ENCODE results near the gene EMSY. TPM values are rescaled to one million over a fixed set of nuclear protein-coding genes. Genes with fewer than 3 reads are reported as not detected.
"Not testable (repeated sequence)": the region's sequence is repeated elsewhere in the genome, so short reads cannot be mapped to it uniquely, and the experiment has no call there.

The EMSY gene
- total and polyA plus RNA-seq, 11 donors, result 5.8 to 37.6 (median 16.6) TPM

DNA sequence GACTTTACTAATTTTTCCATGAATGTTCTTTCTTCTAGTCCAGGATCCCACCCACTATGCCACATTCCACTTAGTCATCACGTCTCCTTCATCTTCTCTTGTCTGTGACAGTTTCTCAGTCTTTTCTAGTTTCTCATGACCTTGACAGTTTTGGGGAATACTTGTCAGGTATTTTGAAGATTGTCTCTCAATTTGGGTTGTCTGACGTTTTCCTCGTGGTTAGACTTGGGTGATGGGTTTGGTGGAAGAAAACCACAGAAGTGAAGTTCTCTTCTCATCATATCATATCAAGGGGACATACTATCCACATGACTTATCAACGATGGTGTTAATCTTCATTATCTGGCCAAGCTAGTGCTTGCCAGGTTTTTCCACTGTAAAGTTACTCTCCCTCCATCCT is 123.3 kb downstream of the EMSY start:
- no peak for DNase-seq
- Histone ChIP-seq H3K27me3 (no peaks in the 10 kb centered on the region), H3K27ac (no peak overlapping the region), H3K9me3 (no peaks in the 10 kb centered on the region), H3K36me3 (no peaks in the 10 kb centered on the region), H3K4me1 (no peaks in the 10 kb centered on the region), H3K4me3 (no peak overlapping the region)
- no peak for TF ChIP-seq POLR2A (IDR thresholded peaks at IDR 0.05)
- TF ChIP-seq, protein P1, sequence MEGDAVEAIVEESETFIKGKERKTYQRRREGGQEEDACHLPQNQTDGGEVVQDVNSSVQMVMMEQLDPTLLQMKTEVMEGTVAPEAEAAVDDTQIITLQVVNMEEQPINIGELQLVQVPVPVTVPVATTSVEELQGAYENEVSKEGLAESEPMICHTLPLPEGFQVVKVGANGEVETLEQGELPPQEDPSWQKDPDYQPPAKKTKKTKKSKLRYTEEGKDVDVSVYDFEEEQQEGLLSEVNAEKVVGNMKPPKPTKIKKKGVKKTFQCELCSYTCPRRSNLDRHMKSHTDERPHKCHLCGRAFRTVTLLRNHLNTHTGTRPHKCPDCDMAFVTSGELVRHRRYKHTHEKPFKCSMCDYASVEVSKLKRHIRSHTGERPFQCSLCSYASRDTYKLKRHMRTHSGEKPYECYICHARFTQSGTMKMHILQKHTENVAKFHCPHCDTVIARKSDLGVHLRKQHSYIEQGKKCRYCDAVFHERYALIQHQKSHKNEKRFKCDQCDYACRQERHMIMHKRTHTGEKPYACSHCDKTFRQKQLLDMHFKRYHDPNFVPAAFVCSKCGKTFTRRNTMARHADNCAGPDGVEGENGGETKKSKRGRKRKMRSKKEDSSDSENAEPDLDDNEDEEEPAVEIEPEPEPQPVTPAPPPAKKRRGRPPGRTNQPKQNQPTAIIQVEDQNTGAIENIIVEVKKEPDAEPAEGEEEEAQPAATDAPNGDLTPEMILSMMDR (IDR thresholded peaks at IDR 0.05), result no peak
- WGBS, 4 donors, result 68 to 76% (median 75%) methylated on average over 4 of the region's 4 CpGs
- no peak for ATAC-seq
- intact Hi-C loops (cut with DNase I), result no loop called here

DNA sequence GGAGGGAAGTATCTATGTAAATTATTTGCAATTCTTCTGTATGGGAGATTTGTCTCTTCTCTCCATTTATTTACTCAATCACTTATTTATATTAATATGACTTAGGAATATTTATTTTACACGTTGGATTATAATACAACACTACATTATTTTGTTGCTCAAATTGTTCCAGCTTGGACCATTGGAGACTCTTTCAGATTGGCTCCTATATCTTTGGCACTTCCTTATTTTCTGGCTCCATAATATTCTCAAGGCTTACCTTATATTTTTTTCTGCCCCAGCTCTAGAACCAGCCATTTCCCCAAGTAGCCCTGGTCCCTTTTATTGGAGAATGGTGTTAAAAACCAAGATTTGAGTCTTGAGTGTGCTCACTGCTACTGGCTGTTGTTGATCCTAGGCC is 123.8 kb downstream of the EMSY start:
- DNase-seq, result no peak
- Histone ChIP-seq H3K4me1 (no peaks in the 10 kb centered on the region), H3K4me3 (no peak overlapping the region), H3K36me3 (no peaks in the 10 kb centered on the region), H3K27me3 (no peaks in the 10 kb centered on the region), H3K27ac (no peak overlapping the region), H3K9me3 (no peaks in the 10 kb centered on the region)
- 73 to 87% (median 81%) methylated on average over 1 of the region's 1 CpG for WGBS, 4 donors
- TF ChIP-seq, protein P1 (IDR thresholded peaks at IDR 0.05), result no peak
- no peak for TF ChIP-seq POLR2A (IDR thresholded peaks at IDR 0.05)
- intact Hi-C loops (cut with DNase I), result no loop called here
- no peak for ATAC-seq

DNA sequence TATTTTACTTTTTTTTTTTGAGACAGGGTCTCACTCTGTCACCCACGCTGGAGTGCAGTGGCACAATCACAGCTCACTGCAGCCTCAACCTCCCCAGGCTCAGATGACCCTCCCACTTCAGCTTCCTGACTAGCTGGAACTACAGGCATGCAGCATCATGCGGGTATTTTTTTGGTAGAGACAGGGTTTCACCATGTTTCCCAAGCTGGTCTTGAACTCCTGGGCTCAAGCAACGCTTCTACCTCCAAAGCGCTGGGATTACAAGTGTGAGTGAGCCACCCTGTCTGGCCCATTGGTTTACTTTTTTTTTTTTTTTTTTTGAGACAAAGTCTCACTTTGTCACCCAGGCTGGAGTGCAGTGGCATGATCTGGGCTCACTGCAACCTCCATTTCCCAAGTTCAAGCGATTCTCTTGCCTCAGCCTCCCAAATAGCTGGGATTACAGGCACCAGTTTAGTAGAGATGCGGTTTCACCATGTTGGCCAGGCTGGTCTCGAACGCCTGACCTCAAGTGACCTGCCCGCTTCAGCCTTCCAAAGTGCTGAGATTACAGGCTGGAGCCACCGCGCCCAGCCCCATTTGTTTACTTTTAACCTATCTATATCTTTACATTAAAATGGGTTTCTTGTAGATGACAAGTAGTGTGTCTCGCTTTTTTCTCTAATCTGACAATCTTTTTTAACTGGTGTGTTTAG is 127.5 kb downstream of the EMSY start:
- intact Hi-C loops (cut with DNase I); H3K36me3 ChIP-seq; DNase-seq; H3K4me3 ChIP-seq; ATAC-seq; H3K27me3 ChIP-seq; H3K27ac ChIP-seq; H3K9me3 ChIP-seq: not testable (repeated sequence)
- peaks cover under 1 to 15% (median 8%) of the 10 kb centered on the region in 12 donors for H3K4me1 ChIP-seq
- 93 to 96% (median 93%) methylated on average over 12 of the region's 12 CpGs for WGBS, 4 donors

DNA sequence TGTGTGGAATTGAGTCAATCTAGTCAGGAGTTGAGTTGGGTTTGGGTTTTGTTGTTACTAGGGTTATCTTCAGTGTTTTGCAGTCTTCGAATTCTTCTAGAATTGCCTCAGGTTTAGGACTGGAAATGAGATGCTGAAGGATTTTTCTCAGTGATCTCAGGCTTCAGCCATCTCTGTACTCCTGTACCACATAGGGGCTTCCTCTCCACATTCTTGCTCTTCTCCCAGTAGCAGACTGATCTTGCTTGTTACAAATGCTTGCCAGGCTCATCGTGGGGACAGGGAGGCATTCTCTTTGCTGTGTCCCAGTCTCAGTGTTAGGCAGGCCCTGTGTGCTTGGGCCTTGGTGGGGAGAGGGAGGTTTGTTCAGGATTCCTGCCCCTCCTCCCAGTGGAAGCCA is 129.6 kb downstream of the EMSY start:
- intact Hi-C loops (cut with DNase I), result no loop called here
- Histone ChIP-seq H3K9me3 (peaks cover 0 to 7% (median 0%) of the 10 kb centered on the region in 12 donors), H3K4me3 (no peak overlapping the region), H3K4me1 (peaks cover 13 to 36% (median 25%) of the 10 kb centered on the region in 12 donors), H3K27ac (peak overlapping the region in 1 of 12 donors; percentile 15), H3K27me3 (no peaks in the 10 kb centered on the region), H3K36me3 (no peaks in the 10 kb centered on the region)
- TF ChIP-seq POLR2A (IDR thresholded peaks at IDR 0.05), result no peak
- TF ChIP-seq, protein P1 (IDR thresholded peaks at IDR 0.05), result no peak
- DNase-seq (no peak), ATAC-seq (no peak)
- 73 to 88% (median 75%) methylated on average over 2 of the region's 2 CpGs for WGBS, 4 donors

DNA sequence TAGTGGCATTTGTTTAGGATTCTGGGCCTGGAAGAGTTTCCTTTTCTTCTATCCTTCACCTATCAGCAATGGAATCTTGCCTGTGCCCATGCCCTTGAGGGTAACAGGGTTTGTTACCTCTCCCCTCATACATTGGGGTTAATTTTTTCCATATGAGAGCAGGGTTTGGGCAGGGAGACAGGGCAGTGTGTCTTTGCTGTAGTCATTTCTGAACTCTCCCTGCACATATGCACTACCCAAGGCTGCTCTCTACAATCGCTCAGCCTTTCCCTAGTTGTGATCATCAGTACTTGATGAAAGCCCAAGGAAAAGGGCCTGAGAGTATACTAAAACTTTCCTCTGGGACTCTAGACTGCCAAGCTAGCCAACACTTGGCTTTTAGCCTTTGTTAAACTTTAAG is 130.1 kb downstream of the EMSY start:
- Histone ChIP-seq H3K27me3 (no peaks in the 10 kb centered on the region), H3K9me3 (peaks cover 0 to 7% (median 0%) of the 10 kb centered on the region in 12 donors), H3K4me1 (peaks cover 16 to 41% (median 29%) of the 10 kb centered on the region in 12 donors), H3K4me3 (no peak overlapping the region), H3K36me3 (no peaks in the 10 kb centered on the region), H3K27ac (peak overlapping the region in 1 of 12 donors; percentile 15)
- DNase-seq, result no peak
- intact Hi-C loops (cut with DNase I), result no loop called here
- WGBS, 4 donors, result 76 to 90% (median 82%) methylated on average over 1 of the region's 1 CpG
- no peak for ATAC-seq
- TF ChIP-seq, protein P1 (IDR thresholded peaks at IDR 0.05), result no peak
- TF ChIP-seq POLR2A (IDR thresholded peaks at IDR 0.05), result no peak
